ENCODE measurements around the gene TEX38.
"Not testable (repeated sequence)": the region's sequence is repeated elsewhere in the genome, so short reads cannot be mapped to it uniquely, and the experiment has no call there.

Gene TEX38

GRCh38 chr1:46671554-46671953 is at the start of gene TEX38:
TEX38 (plus strand) TSS chr1:46671854; CDS start chr1:46671935, 81 bp downstream.
- DNase-seq (ENCODE audit: low read depth) = no peak

DNA sequence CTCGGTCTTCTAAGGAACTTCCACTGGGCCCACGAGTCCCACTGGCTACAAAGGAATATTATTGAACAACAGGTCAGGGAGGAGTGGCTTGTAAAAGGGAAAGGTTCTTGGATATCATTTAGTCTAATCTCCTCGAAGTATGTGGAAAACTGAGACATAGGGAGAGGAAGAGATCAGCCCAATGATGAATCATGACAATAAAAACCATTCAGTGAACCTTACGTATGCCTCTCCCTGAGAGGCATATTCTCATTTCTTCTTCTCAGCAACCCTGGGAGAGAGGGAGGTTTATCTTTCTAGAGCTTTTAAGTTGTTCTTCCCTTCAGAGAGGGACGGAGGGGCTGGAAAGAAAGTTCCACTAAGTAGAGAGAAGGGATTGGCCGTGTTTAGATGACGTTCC is 49.7 kb upstream of the TEX38 start:
- DNase-seq (ENCODE audit: low read depth) = no peak

GRCh38 chr1:46622344-46622743 is 49.3 kb upstream of the TEX38 start:
- DNase-seq (ENCODE audit: low read depth) = no peak

DNA sequence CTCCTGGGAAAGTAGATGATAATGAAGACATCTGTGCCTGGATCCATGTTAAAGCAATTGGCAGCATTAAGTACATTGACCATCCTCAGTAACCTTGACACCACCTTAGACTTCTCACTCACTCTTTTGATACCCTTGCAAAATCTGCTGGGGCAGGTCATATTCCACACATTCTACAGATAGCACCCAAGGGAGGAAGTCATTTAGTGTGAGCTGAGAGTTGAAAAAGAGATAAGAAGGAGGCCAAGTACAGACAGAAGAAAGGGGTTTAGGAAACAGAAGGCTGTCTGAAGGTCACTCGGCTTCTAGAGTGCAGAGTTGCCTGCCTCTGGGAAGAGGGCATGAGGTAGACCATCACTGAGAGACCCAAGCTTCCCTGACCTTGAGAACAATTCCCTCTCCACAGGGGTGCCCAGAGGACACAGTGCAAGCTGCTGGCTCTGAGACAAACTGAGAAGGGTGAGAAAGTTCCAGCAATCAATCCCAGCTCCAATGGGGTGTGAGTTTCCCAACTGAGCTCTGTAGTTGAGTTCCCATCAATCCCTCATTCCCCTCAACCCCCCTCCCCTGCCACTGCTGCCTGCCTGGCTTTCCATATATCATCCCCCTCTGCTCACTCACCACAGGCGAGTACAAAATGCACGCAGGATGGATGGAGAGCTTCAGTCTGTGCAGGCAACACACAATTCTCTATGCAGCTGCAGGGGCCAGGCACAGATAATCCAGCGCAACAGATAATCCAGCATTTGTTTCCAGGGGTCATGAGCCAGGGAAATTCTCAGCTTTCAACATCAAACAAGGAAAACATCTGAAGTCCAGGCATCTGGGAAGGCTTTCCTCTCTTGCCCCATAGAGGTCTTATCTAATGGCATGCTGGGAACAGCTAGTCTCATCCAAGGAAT is 47.7 kb upstream of the TEX38 start:
- DNase-seq (ENCODE audit: low read depth) = no peak

DNA sequence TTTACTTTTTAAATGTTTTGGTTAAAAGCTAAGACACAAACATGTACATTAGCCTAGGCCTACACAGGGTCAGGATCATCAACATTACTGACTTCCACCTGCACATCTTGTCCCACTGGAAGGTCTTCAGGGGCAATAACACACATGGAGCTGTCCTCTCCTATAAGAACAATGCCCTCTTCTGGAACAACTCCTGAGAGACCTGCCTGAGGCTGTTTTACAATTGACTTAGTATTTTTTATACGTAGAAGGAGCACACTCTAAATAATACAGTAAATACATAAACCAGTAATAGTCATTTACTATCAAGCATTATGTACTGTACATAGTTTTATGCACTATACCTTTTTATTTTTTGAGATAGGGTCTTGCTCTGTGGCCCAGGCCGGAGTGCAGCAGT is 40.9 kb upstream of the TEX38 start:
- no peak for DNase-seq (ENCODE audit: low read depth)

- no peak for DNase-seq (ENCODE audit: low read depth)
Observed at GRCh38 chr1:46635205-46635604, 36.4 kb upstream of the TEX38 start.

- DNase-seq (ENCODE audit: low read depth) = no peak
Observed at GRCh38 chr1:46637444-46638083, 34.1 kb upstream of the TEX38 start.

GRCh38 chr1:46638921-46639320 is 32.7 kb upstream of the TEX38 start:
- DNase-seq (ENCODE audit: low read depth) = no peak

- no peak for DNase-seq (ENCODE audit: low read depth)
Observed at GRCh38 chr1:46639547-46639946, 32.1 kb upstream of the TEX38 start.

- DNase-seq (ENCODE audit: low read depth) = no peak
Observed at GRCh38 chr1:46642115-46642680, 29.5 kb upstream of the TEX38 start.

DNA sequence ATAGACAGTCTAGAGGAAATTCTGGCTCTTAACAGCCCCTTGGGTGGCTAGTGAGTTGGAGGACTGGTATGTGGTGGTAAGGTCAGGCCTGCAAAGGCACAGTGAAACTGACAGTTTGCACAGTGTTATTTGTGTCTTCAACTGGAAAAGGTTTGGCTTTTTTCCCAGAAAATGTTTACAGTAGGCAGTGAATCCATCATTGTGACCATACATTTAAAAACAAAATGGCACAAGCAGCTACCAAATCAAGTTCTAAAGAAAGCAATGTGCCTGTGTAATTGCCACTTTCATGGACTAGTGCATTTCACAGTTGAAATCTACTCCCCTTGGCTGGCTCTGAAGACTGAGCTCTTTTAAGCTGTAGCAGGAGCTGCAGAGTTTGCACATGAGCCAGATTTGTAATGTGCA is 28.3 kb upstream of the TEX38 start:
- DNase-seq (ENCODE audit: low read depth) = peak; percentile 77

- no peak for DNase-seq (ENCODE audit: low read depth)
Observed at GRCh38 chr1:46645815-46646214, 25.8 kb upstream of the TEX38 start.

- no peak for DNase-seq (ENCODE audit: low read depth)
Observed at GRCh38 chr1:46646331-46646730, 25.3 kb upstream of the TEX38 start.

DNA sequence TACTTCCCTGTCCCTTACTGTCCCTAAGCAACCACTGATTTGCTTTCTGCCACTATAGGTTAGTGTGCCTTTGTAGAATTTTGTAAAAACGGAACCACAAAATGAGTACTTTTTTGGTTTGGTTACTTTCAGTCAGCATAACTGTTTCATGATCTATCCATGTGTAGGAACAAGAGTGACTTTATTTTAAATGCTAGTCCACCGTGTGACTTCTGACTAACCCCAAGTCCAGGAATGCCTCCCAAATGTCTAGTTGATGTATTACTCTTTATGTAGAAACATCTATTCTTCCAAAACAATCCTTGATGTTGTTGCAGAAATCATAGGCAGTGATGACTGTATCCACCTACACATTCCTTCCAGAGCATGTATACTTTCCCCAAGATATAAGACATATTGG is 24.8 kb upstream of the TEX38 start:
- no peak for DNase-seq (ENCODE audit: low read depth)

DNA sequence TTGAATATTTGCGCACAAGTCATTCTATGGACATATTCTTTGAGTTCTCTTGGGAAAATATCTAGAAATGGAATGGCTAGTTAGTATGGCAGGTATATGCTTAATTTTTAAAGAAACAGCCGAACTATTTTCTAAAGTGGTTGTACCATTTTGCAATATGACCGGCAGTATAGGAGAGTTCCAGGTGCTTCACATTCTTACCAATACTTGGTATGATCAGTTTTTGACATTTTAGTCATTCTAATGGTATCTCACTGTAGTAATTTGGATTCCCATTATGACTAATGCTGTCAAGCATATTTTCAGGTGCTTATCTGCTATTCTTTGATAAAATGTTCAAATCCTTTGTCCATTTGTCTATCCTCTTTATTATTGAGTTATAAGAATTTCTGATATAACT is 24.0 kb upstream of the TEX38 start:
- DNase-seq (ENCODE audit: low read depth) = no peak

DNA sequence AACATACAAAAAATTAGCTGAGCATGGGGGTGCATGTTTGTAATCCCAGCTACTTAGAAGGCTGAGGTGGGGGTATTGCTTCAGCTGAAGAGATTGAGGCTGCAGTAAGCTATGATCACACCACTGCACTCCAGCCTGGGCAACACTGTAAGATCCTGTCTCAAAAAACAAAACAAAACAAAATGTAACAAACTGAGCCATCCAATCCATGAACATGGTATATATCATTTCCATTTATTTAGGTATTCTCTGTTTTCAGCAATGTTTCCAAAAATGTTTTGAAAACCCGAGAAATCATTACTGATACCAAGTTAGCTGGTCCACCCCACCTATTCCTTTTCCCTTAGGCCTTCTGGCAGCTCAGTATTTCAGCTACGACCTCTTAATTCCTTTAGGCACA is 21.9 kb upstream of the TEX38 start:
- DNase-seq (ENCODE audit: low read depth) = no peak

GRCh38 chr1:46650491-46650890 is 21.2 kb upstream of the TEX38 start:
- no peak for DNase-seq (ENCODE audit: low read depth)

DNA sequence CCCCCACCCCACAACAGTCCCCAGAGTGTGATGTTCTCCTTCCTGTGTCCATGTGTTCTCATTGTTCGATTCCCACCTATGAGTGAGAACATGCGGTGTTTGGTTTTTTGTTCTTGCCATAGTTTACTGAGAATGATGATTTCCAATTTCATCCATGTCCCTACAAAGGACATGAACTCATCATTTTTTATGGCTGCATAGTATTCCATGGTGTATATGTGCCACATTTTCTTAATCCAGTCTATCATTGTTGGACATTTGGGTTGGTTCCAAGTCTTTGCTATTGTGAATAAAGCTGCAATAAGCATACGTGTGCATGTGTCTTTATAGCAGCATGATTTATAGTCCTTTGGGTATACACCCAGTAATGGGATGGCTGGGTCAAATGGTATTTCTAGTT is 20.5 kb upstream of the TEX38 start:
- DNase-seq (ENCODE audit: low read depth) = not testable (repeated sequence)

DNA sequence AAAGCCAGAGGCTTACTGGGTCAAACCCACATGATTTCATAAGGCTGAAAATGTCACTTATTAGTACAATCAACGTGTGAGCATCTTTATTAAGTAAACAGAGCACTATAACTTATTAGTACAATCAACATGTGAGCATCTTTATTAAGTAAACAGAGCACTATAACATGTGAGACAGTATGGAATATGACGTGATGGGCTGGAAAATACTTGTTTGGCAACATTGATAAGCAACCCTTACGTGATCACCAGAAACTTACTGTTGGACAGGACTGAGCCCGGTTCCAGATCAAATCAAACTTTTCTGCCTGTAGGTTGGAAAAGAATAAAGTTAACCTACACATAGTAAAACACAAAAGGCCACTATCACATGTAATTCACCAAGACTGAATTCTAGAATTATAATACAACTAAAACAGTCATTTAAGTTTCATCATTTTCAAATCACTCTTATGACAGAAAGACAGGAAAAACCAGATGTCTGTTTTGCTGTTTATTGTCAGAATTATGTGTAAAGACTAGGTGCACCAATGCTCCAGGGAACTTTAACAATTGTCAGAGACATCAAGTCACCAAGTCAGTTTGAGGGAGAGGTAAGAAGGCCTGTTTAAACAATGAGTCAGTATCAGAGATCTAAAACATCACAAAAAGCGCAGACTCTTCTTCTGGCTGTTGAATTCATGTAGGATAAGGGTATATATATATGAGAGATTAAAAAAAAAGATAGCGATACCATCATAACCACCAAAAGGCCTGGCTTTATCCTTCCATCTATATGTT is 19.1 kb upstream of the TEX38 start:
- no peak for DNase-seq (ENCODE audit: low read depth)

DNA sequence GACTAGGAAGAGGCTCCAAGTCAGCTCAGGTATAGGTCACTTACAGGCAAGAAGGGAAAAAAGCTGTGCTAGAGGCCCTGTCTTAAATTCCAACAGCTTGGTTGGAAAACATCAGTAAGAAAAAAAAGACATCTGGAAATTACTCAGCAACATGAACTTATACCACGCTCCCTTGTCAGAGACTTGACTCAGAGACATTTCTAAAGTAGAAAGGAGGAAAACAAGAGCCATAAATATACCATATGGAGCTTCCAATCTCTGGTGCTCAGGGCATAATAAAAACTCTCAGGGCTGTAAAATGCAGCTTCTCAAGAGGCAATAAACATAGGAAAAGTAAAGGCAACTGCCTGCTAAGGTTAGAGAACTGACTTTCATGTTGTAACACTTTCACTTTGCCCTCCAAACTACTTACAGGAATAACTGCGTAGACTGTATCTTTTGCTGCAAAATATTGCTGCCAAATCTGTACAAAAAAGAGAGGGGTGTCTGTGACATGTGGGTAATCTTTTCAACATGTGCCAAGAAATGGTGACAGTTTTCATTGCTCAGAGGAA is 18.2 kb upstream of the TEX38 start:
- DNase-seq (ENCODE audit: low read depth) = no peak

DNA sequence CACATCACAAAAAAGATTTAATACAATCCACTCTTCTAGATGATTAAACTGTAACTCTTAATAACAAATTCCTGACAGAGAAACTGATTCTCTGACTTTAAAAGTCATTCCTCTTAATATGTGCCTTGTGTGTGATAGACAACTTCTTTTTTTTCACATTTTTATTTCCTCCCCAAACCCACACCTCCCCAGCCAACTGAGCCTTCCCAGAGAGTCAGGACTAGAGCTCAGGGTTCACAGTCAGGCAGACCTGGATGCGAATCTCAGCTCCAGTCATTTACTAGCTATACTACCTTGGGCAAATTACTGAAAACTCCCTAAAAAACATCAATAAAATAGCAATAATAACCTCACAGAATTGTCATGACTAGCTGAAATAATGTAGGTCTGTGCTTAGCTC is 17.6 kb upstream of the TEX38 start:
- no peak for DNase-seq (ENCODE audit: low read depth)

GRCh38 chr1:46654698-46655097 is 17.0 kb upstream of the TEX38 start:
- DNase-seq (ENCODE audit: low read depth) = not testable (repeated sequence)
